NCI-H1105 (cell line): ENCODE data around the gene POP7.
"Not testable (repeated sequence)": the region's sequence is repeated elsewhere in the genome, so short reads cannot be mapped to it uniquely, and the experiment has no call there.

Source experiments
- DNase-seq: peaks from one replicate; lab custom pipeline; 2025; lab: John Stamatoyannopoulos, UW

POP7 gene

GRCh38 chr7:100692578-100692961, 13.4 kb upstream of the POP7 start:
- no peak for DNase-seq

DNA sequence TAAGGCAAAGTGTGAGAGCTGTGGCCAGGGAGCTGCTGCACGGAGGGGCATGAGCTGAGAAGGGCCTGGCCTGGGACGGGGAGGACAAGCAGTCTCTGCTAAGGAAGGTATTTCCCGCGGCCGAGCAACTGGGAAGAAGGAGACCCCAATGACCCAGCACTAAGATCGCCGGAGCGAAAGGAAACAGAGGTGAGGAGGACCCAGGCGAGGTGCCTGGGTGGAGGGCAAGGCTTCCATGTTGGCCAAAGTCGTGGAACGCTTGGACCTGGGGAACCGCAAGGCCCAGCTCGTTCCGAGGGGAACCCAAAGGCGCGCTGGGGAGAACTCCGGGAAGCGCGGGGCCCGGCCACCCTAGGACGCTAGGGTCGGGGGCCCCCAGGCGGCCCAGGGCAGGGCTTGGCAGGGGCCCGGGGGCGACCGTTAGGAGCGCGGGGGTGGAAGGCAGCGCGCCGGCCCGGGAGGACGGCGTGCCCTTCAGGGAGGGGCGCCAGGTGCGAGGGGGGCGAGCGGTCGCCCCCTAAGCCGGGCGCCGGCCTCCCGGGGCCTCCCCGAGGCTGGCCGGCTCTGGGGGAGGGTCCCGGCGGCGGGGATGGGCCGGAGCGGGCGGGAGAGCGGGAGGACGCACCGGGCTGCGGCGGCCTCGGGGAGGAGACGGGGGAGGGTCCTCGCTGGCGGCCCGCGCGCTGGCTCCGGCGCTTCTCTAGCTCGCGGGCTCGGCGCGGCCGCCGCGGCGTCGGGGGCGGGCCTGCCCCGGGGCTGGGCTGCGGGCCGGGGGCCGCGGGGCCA, 12.4 kb upstream of the POP7 start:
- DNase-seq: no peak

GRCh38 chr7:100694098-100694745, 11.7 kb upstream of the POP7 start, which contains the start of gene GIGYF1:
Gene GIGYF1, minus strand, starts transcription at chr7:100694250. Its CDS starts 6,012 bp downstream, at chr7:100688238.
- DNase-seq: peak; percentile 72

GRCh38 chr7:100696123-100696521, 9.8 kb upstream of the POP7 start:
- DNase-seq: no peak

DNA sequence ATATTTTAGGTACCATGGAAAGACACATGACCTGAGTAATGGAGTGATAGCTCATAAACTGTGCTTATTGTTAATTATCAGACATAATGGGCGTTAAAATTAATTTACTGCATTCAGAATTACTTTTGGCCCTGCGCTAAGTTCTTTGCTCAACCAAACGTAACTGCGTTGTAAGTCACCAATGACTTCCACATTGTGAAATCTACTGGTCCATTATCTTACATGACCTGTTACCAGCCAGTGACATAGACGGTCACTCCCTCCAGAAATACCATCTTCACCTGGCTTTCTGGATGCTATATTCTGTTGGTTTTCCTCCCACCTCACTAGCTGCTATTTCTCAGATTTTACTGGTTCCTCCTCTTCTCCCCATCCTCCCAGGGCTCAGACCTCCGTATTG, 6.9 kb upstream of the POP7 start:
- no peak for DNase-seq

DNA sequence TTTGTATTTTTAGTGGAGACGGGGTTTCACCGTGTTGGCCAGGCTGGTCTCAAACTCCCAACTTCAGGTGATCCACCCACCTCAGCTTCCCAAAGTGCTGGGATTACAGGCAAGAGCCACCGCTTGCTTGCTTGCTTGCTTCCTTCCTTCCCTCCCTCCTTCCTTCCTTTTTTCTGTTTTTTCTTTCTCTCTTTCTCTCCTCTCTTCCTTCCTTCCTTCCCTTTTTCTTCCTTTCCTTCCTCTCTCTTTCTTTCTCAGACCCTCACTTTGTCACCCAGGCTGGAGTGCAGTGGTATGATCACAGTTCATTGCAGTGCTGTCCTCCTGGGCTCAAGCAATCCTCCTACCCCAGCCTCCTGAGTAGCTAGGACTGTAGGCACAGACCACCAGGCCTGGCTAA, 4.8 kb upstream of the POP7 start:
- not testable (repeated sequence) for DNase-seq

DNA sequence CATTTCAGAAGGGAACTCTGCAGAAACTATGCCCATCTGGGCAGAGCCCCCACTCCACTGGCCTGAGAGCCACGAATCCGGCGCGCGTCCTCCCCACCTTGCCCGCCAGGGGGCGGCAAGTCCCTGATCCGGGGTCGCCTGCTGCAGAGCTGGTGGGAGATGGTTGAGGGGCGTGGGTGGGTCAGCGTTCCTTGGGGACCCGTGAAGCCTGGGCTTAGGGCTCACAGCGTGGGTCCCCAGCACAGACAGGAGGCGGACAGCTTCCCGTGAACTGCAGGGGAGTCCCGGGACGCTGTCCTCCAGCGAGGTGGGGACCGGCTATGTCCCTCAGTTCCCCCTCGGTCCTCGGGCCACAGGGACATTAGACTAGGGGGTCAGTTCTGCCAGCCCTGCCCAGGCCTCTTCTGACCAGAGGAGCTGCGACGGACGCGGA, 585 bp upstream of the POP7 start:
- peak; percentile 56 for DNase-seq

- DNase-seq: no peak
Measured at GRCh38 chr7:100706672-100707311, 871 bp downstream of the POP7 start.

DNA sequence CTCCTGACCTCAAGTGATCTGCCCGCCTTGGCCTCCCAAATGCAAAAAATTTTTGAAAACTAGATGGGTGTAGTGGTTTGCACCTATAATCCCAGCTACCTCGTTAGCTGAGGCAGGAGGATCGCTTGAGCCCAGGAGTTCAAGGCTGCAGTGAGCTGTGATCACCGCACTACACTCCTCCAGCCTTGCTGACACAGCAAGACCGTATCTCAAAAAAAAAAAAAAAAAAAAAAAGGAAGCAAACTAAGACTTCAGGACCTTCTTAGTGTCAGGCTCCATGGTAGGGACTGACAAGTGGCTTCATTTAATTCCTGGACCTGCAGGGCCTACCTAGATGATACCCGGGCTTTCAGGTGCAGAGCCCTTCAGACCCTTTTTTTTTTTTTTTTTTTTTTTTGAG, 2.5 kb downstream of the POP7 start:
- DNase-seq: no peak

- no peak for DNase-seq
Measured at GRCh38 chr7:100710452-100710851, 4.5 kb downstream of the POP7 start.

DNA sequence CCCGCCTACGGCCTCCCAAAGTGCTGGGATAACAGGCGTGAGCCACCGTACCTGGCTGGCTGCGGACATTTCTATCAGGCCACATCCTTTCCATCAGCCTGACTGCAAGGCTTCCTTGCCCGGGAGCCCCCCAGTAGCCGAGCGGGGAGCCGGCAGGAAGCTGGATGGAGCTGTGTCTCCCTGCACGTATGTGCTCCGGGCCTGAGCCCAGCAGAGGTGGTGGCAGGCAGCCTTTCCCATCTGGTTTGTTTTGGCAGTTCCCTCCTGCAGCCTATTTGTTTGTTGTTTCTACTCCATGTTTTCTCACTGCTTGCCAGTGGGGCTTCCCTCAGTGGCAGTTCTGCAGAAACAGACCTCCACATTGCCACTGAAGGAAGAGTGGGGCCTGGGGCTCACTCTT, 5.4 kb downstream of the POP7 start:
- DNase-seq: no peak

DNA sequence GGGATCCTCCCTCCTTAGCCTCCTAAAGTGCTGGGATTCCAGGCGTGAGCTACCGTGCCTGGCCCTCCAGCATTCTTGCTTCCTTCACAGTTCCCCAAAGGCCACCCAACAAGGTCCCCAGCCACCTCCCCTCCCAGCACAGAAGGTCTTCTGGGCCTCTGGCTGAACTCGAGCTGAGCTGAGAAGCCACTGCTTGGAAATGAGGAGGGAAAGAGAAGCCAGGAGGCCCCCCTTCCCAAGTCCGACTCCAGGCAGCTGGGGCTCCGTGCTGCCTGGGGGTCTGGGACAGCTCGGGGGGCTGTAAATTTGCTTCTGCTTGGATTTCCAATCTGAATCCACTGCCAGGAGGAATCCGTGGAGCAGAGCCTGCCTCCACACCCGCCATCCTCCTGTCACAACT, 8.8 kb downstream of the POP7 start:
- no peak for DNase-seq

GRCh38 chr7:100717073-100717472, 11.2 kb downstream of the POP7 start:
- not testable (repeated sequence) for DNase-seq

DNA sequence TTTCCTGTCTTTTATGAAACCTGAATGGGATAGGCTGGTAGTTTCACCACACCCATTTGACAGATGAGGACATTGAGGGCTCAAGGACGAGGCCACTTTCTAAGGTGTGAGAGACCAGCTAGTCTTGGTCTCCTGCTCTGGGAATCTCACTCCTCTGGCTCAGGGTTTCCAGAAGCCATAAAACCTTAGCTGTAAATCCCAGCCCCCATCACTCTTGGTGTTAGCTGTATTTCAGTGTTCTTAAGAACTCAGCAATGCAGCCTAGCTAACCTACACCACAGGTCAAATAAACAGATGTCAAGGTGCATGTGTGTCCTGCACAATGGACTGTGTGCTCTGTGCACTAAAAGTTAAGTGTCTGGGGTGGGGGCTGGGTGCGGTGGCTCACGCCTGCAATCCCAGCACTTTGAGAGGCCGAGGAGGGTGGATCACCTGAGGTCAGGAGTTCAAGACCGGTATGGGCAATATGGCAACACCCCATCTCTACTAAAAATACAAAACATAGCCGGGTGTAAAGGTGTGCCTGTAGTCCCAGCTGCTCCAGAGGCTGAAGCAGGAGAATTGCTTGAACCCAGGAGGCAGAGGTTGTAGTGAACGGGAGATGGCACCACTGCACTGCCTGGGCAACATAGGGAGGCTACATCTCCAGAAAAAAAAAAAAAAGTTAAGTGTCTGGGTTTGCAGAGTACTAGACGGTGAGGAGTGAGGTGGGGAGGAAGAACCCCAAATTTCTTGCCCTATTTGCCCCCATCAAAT, 13.8 kb downstream of the POP7 start:
- DNase-seq: no peak

GRCh38 chr7:100720279-100720670, 14.4 kb downstream of the POP7 start, which contains the start of gene EPO:
Gene EPO, plus strand, starts transcription at chr7:100720468. Its CDS starts 513 bp downstream, at chr7:100720981.
- DNase-seq: no peak

GRCh38 chr7:100720671-100721504, 15.0 kb downstream of the POP7 start:
- DNase-seq: no peak

DNA sequence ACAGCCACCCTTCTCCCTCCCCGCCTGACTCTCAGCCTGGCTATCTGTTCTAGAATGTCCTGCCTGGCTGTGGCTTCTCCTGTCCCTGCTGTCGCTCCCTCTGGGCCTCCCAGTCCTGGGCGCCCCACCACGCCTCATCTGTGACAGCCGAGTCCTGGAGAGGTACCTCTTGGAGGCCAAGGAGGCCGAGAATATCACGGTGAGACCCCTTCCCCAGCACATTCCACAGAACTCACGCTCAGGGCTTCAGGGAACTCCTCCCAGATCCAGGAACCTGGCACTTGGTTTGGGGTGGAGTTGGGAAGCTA, 15.5 kb downstream of the POP7 start:
- no peak for DNase-seq

DNA sequence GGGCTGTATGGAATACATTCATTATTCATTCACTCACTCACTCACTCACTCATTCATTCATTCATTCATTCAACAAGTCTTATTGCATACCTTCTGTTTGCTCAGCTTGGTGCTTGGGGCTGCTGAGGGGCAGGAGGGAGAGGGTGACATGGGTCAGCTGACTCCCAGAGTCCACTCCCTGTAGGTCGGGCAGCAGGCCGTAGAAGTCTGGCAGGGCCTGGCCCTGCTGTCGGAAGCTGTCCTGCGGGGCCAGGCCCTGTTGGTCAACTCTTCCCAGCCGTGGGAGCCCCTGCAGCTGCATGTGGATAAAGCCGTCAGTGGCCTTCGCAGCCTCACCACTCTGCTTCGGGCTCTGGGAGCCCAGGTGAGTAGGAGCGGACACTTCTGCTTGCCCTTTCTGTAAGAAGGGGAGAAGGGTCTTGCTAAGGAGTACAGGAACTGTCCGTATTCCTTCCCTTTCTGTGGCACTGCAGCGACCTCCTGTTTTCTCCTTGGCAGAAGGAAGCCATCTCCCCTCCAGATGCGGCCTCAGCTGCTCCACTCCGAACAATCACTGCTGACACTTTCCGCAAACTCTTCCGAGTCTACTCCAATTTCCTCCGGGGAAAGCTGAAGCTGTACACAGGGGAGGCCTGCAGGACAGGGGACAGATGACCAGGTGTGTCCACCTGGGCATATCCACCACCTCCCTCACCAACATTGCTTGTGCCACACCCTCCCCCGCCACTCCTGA, 16.7 kb downstream of the POP7 start:
- no peak for DNase-seq

DNA sequence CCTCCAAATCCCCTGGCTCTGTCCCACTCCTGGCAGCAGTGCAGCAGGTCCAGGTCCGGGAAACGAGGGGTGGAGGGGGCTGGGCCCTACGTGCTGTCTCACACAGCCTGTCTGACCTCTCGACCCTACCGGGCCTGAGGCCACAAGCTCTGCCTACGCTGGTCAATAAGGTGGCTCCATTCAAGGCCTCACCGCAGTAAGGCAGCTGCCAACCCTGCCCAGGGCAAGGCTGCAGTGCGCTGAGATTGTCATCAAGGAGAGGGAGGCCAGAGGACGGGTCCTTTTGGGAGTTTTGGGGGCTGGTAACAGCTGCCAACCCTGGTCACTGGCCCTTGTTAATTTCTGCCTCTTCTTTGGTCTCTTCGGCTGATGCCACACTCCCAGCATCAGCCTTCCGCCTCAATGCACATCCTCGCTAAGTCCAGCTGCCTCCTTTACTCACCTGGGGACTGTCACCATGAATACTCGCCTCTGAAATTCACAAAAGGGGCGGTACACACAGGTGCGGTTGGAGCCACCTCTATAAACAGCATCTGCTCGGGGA, 17.9 kb downstream of the POP7 start:
- no peak for DNase-seq

DNA sequence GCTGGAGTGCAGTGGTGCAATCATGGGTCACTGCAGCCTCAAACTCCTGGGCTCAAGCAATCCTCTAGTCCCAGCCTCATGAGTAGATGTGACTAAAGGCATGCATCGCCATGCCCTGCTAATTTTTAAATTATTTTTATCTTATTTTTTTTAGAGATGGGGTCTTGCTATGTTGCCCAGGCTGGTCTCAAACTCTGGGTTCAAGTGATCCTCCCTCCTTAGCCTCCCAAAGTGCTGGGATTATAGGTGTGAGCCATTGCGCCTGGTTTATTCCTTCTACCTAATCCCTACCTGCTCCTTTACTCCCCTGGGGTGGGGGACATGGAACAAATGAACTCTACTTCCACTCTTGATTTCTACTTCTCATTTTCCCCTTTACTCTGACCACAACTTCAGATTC, 18.4 kb downstream of the POP7 start:
- DNase-seq: not testable (repeated sequence)
